Measurements from ENCODE around the gene RORC. TPM values are rescaled to one million over a fixed set of nuclear protein-coding genes. Genes with fewer than 3 reads are reported as not detected.

Gene RORC
- total RNA-seq, 1 donor from 2014 or later, result not detected

DNA sequence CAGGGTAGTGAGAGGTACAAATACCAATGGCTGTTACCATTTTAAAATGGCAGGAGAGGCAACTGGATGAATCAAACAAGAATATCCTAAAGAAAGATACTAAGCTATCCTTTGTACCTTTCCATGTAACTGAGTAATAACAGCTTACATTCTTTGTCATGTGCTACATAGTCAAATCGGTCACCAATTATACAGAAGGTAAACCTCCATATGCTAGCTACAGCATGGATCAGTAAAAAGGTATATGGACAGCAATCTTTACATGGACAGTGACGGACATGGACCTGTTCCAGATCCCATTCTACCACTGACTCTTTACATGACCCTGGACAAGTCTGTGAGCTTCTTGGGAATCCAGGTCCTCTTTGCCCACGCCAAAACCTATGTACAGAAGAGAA is 54.9 kb downstream of the RORC start:
- H2AFZ ChIP-seq (ENCODE audit: low read depth, low read length), result no peak overlapping the region
- no peak overlapping the region for H3K4me3 ChIP-seq (ENCODE audit: insufficient read depth, low read depth, low read length)
- no peaks in the 10 kb centered on the region for H3K4me1 ChIP-seq (ENCODE audit: insufficient read depth, low read length)
- no peak overlapping the region for H3K9ac ChIP-seq (ENCODE audit: low read length)
- no peaks in the 10 kb centered on the region for H3K27me3 ChIP-seq (ENCODE audit: insufficient read depth, low read length)
- Mint-ChIP-seq H3K4me1 (ENCODE audit: low read depth, unreplicated experiment) (peaks cover 2% of the 10 kb centered on the region), H3K27ac (ENCODE audit: unreplicated experiment) (no peak overlapping the region), H3K4me3 (ENCODE audit: unreplicated experiment) (no peak overlapping the region), H3K27me3 (ENCODE audit: low read depth, unreplicated experiment) (no peaks in the 10 kb centered on the region), H3K36me3 (ENCODE audit: low read depth, unreplicated experiment) (peaks cover 13% of the 10 kb centered on the region), H3K9me3 (ENCODE audit: unreplicated experiment) (peaks cover 3% of the 10 kb centered on the region)
- TF ChIP-seq, protein P1, sequence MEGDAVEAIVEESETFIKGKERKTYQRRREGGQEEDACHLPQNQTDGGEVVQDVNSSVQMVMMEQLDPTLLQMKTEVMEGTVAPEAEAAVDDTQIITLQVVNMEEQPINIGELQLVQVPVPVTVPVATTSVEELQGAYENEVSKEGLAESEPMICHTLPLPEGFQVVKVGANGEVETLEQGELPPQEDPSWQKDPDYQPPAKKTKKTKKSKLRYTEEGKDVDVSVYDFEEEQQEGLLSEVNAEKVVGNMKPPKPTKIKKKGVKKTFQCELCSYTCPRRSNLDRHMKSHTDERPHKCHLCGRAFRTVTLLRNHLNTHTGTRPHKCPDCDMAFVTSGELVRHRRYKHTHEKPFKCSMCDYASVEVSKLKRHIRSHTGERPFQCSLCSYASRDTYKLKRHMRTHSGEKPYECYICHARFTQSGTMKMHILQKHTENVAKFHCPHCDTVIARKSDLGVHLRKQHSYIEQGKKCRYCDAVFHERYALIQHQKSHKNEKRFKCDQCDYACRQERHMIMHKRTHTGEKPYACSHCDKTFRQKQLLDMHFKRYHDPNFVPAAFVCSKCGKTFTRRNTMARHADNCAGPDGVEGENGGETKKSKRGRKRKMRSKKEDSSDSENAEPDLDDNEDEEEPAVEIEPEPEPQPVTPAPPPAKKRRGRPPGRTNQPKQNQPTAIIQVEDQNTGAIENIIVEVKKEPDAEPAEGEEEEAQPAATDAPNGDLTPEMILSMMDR (IDR thresholded peaks at IDR 0.05; ENCODE audit: insufficient read depth, low read depth, low read length), result no peak
- TF ChIP-seq EZH2 (IDR thresholded peaks at IDR 0.05; ENCODE audit: insufficient read depth, low read length), result no peak
- no peaks in the 10 kb centered on the region for H3K79me2 ChIP-seq (ENCODE audit: insufficient read depth, low read length)
- DNase-seq (ENCODE audit: low read depth), result no peak
- H3K4me2 ChIP-seq (ENCODE audit: low read length), result no peak overlapping the region
- no peak for FAIRE-seq
- no peaks in the 10 kb centered on the region for H4K20me1 ChIP-seq (ENCODE audit: insufficient read depth, low read length)
- H3K27ac ChIP-seq (ENCODE audit: low read depth, low read length), result no peak overlapping the region
- no peaks in the 10 kb centered on the region for H3K9me3 ChIP-seq (ENCODE audit: insufficient read depth, low read depth, low read length)
- H3K36me3 ChIP-seq (ENCODE audit: insufficient read depth, low read length), result no peaks in the 10 kb centered on the region

DNA sequence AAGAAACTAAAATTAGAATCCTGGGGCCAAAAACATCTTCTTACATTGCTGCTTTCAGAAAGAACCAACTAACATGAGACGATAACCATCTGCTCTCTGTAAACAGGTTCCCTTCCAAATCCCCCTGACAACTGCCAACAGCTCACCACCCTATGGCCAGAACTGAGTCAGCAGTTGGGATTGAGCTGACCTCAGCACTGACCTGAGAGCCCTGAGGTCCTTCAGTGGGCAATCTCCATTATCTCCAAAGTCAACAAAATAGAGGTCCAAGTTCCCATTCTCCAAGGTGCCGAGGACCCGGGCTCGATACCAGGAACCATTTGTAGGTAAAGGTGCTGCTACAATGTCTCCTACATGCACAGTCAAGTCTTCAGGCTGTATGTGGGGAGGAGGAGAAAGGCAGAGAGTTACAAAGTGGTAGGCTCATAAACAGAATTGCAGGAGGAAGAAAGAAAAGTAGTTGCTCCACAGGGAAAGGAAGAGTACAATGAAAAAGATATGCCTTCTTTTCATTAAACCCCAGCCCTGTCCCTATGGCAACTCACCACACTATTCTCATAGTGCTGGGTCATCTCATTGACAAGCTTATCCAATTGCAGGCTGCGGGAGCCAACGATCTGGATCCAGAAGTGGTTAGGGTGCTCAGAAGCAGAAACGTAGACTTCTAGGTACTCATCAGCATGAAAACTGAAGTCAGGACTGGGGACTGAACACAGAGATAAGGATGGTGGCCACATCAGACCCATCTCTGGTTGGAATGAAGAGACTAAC is 55.5 kb downstream of the RORC start:
- no peaks in the 10 kb centered on the region for H4K20me1 ChIP-seq (ENCODE audit: insufficient read depth, low read length)
- no peak overlapping the region for H3K27ac Mint-ChIP-seq (ENCODE audit: unreplicated experiment)
- H3K4me3 Mint-ChIP-seq (ENCODE audit: unreplicated experiment), result no peak overlapping the region
- no peak overlapping the region for H3K27ac ChIP-seq (ENCODE audit: low read depth, low read length)
- peaks cover 16% of the 10 kb centered on the region for H3K36me3 Mint-ChIP-seq (ENCODE audit: low read depth, unreplicated experiment)
- no peak for TF ChIP-seq EZH2 (IDR thresholded peaks at IDR 0.05; ENCODE audit: insufficient read depth, low read length)
- TF ChIP-seq, protein P1 (IDR thresholded peaks at IDR 0.05; ENCODE audit: insufficient read depth, low read depth, low read length), result no peak
- FAIRE-seq (no peak), DNase-seq (ENCODE audit: low read depth) (no peak)
- H3K4me1 ChIP-seq (ENCODE audit: insufficient read depth, low read length), result no peaks in the 10 kb centered on the region
- H3K36me3 ChIP-seq (ENCODE audit: insufficient read depth, low read length), result no peaks in the 10 kb centered on the region
- no peak overlapping the region for H2AFZ ChIP-seq (ENCODE audit: low read depth, low read length)
- H3K4me2 ChIP-seq (ENCODE audit: low read length), result no peak overlapping the region
- H3K27me3 Mint-ChIP-seq (ENCODE audit: low read depth, unreplicated experiment), result no peaks in the 10 kb centered on the region
- no peak overlapping the region for H3K4me3 ChIP-seq (ENCODE audit: insufficient read depth, low read depth, low read length)
- H3K27me3 ChIP-seq (ENCODE audit: insufficient read depth, low read length), result no peaks in the 10 kb centered on the region
- H3K9ac ChIP-seq (ENCODE audit: low read length), result no peak overlapping the region
- H3K79me2 ChIP-seq (ENCODE audit: insufficient read depth, low read length), result no peaks in the 10 kb centered on the region
- H3K9me3 Mint-ChIP-seq (ENCODE audit: unreplicated experiment), result peaks cover 3% of the 10 kb centered on the region
- H3K4me1 Mint-ChIP-seq (ENCODE audit: low read depth, unreplicated experiment), result peaks cover 2% of the 10 kb centered on the region
- H3K9me3 ChIP-seq (ENCODE audit: insufficient read depth, low read depth, low read length), result no peaks in the 10 kb centered on the region

DNA sequence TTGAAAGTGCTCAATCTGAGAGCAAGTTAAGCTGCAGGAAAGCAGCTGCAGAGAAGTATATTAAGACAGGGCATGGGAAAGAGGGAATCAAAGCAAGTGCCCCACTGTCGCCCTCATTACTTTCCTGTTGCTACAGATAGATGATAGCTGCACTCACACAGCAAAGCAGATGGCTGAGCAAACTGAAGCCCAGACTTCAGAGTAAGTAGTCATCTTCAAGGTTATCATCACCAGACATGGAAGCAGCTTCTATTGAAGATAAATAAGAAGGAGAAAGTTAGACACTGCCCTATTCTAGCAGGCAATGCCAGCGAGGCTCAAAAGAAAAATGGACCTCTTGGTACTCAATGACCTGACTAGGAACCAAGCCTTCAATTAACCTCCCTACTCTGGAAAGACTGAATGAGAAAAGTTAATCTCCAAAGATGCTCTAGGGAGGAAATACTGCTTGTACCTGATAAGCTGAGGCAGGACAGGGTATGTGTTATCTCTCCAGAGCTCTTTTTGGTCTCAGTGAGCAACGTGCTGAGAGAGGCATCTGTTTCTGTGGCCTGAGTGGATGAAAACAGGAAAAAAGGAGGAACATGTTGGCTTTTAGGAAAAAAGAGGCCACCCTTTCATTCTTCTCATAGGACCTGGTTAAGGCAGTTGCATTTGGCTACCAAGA is 57.2 kb downstream of the RORC start:
- no peak for FAIRE-seq
- Histone ChIP-seq H3K4me1 (ENCODE audit: insufficient read depth, low read length) (no peaks in the 10 kb centered on the region), H3K27ac (ENCODE audit: low read depth, low read length) (no peak overlapping the region), H2AFZ (ENCODE audit: low read depth, low read length) (peak overlapping the region; percentile 7), H3K4me3 (ENCODE audit: insufficient read depth, low read depth, low read length) (no peak overlapping the region), H3K36me3 (ENCODE audit: insufficient read depth, low read length) (no peaks in the 10 kb centered on the region), H3K4me2 (ENCODE audit: low read length) (no peak overlapping the region), H3K27me3 (ENCODE audit: insufficient read depth, low read length) (no peaks in the 10 kb centered on the region), H3K9me3 (ENCODE audit: insufficient read depth, low read depth, low read length) (no peaks in the 10 kb centered on the region), H3K9ac (ENCODE audit: low read length) (no peak overlapping the region), H4K20me1 (ENCODE audit: insufficient read depth, low read length) (no peaks in the 10 kb centered on the region), H3K79me2 (ENCODE audit: insufficient read depth, low read length) (no peaks in the 10 kb centered on the region)
- peaks cover 2% of the 10 kb centered on the region for H3K4me1 Mint-ChIP-seq (ENCODE audit: low read depth, unreplicated experiment)
- H3K9me3 Mint-ChIP-seq (ENCODE audit: unreplicated experiment), result peaks cover 3% of the 10 kb centered on the region
- H3K27me3 Mint-ChIP-seq (ENCODE audit: low read depth, unreplicated experiment), result no peaks in the 10 kb centered on the region
- DNase-seq (ENCODE audit: low read depth), result no peak
- TF ChIP-seq EZH2 (IDR thresholded peaks at IDR 0.05; ENCODE audit: insufficient read depth, low read length), result no peak
- TF ChIP-seq, protein P1 (IDR thresholded peaks at IDR 0.05; ENCODE audit: insufficient read depth, low read depth, low read length), result no peak
- no peak overlapping the region for H3K27ac Mint-ChIP-seq (ENCODE audit: unreplicated experiment)
- H3K4me3 Mint-ChIP-seq (ENCODE audit: unreplicated experiment), result no peak overlapping the region
- H3K36me3 Mint-ChIP-seq (ENCODE audit: low read depth, unreplicated experiment), result peaks cover 20% of the 10 kb centered on the region
